Nucleus accumbens (tissue), 56 donors: ENCODE measurements around the gene PLET1.

ENCODE experiments used
- DNase-seq, 56 donors: peaks; one replicate each; lab custom pipeline; 2025; lab: John Stamatoyannopoulos, UW

Gene PLET1

GRCh38 chr11:112285841-112286311 lies 25.2 kb upstream of the PLET1 start:
- no peak for DNase-seq

GRCh38 chr11:112281726-112282125 lies 21.1 kb upstream of the PLET1 start:
- DNase-seq, result no peak

GRCh38 chr11:112280268-112281126 lies 19.8 kb upstream of the PLET1 start:
- DNase-seq, result peak in 51 of 56 donors; percentile 17 to 81 (median 54)

GRCh38 chr11:112279901-112280267 lies 19.2 kb upstream of the PLET1 start:
- DNase-seq, result peak in 48 of 56 donors; percentile 11 to 85 (median 56)

GRCh38 chr11:112278803-112279202 lies 18.1 kb upstream of the PLET1 start:
- DNase-seq, result no peak

GRCh38 chr11:112277941-112278340 lies 17.3 kb upstream of the PLET1 start:
- no peak for DNase-seq

GRCh38 chr11:112277029-112277428 lies 16.4 kb upstream of the PLET1 start:
- DNase-seq, result no peak

GRCh38 chr11:112274007-112274783 lies 13.5 kb upstream of the PLET1 start:
- DNase-seq, result no peak

- no peak for DNase-seq
Measured at GRCh38 chr11:112273066-112273465, 12.4 kb upstream of the PLET1 start.

- no peak for DNase-seq
Measured at GRCh38 chr11:112271242-112271641, 10.6 kb upstream of the PLET1 start.

GRCh38 chr11:112270551-112271180 lies 10.0 kb upstream of the PLET1 start:
- no peak for DNase-seq

- DNase-seq, result no peak
Measured at GRCh38 chr11:112269139-112269538, 8.5 kb upstream of the PLET1 start.

GRCh38 chr11:112268406-112268805 lies 7.7 kb upstream of the PLET1 start:
- DNase-seq, result no peak

GRCh38 chr11:112267188-112267591 lies 6.5 kb upstream of the PLET1 start:
- DNase-seq, result no peak

GRCh38 chr11:112266410-112266778 lies 5.7 kb upstream of the PLET1 start:
- no peak for DNase-seq

- DNase-seq, result no peak
Measured at GRCh38 chr11:112265659-112266409, 5.2 kb upstream of the PLET1 start.

GRCh38 chr11:112255067-112255720 lies 5.5 kb downstream of the PLET1 start:
- peak in 1 of 56 donors; percentile 2 for DNase-seq

GRCh38 chr11:112253605-112254242 lies 6.9 kb downstream of the PLET1 start:
- no peak for DNase-seq

GRCh38 chr11:112249871-112250610 lies 10.6 kb downstream of the PLET1 start:
- DNase-seq, result no peak
